ENCODE measurements around the gene IGF2R. TPM values are rescaled to one million over a fixed set of nuclear protein-coding genes. Genes with fewer than 3 reads are reported as not detected.
"Not testable (repeated sequence)": the region's sequence is repeated elsewhere in the genome, so short reads cannot be mapped to it uniquely, and the experiment has no call there.

The IGF2R gene
- total RNA-seq, 5 donors from 2014 or later (not counting 1 experiment from before 2014, with no cell fraction given), result 63.4 to 87.5 (median 70.5) TPM

- not testable (repeated sequence) for H3K27ac Mint-ChIP-seq; H3K27ac ChIP-seq (ENCODE audit: low read length); H3K4me3 ChIP-seq (ENCODE audit: control insufficient read depth in 1 of 2, extremely low read depth in 1 of 2, low read length in 1 of 2); H3K27me3 ChIP-seq (replicated peaks in 1 of 2; ENCODE audit: control insufficient read depth in 2 of 2, extremely low read depth in 1 of 2, insufficient read depth in 2 of 2, low read length in 1 of 2); H3K27me3 Mint-ChIP-seq; H3K36me3 ChIP-seq (ENCODE audit: control insufficient read depth in 2 of 2, extremely low read depth in 1 of 2, insufficient read depth in 1 of 2, low read length in 1 of 2); DNase-seq; H3K9me3 Mint-ChIP-seq; H3K36me3 Mint-ChIP-seq; H3K9me3 ChIP-seq; ATAC-seq (replicated peaks in 1 of 4)
- Mint-ChIP-seq H3K4me1 (peaks cover 27 to 35% (median 32%) of the 10 kb centered on the region in 3 donors), H3K4me3 (peak overlapping the region in 1 of 3 donors; percentile 77)
- ChIA-PET CTCF (interaction anchor here (0.6 to 0.9 kb wide), 4 partner anchors 28 to 258 kb away, joined by 3 to 5 read pairs (median 3); no protein-coding TSS in a partner anchor), POLR2A (interaction anchor here (0.5 to 1.2 kb wide), 3 partner anchors 9 to 248 kb away, joined by 3 to 9 read pairs (median 3); no protein-coding TSS in a partner anchor)
- peaks cover 15 to 30% of the 10 kb centered on the region in 2 experiments for H3K4me1 ChIP-seq (ENCODE audit: control insufficient read depth in 1 of 2, extremely low read depth in 1 of 2, insufficient read depth in 2 of 2, low read length in 2 of 2)
- WGBS (ENCODE audit: insufficient coverage), result 93% methylated on average over 9 of the region's 17 CpGs
These were observed 1.3 kb upstream of the IGF2R start for GRCh38 chr6:159967621-159968020.

GRCh38 chr6:159969204-159969912 is 476 bp downstream of the IGF2R start:
- no peaks in the 10 kb centered on the region for H3K9me3 ChIP-seq
- CTCF ChIA-PET, result interaction anchor here in 1 of 2 donors (0.7 to 1.1 kb wide), 2 partner anchors 45 to 46 kb away, joined by 3 read pairs; no protein-coding TSS in a partner anchor
- peak overlapping the region; percentile 27 for H3K27ac ChIP-seq (ENCODE audit: low read length)
- H3K4me3 ChIP-seq (ENCODE audit: control insufficient read depth in 1 of 2, extremely low read depth in 1 of 2, low read length in 1 of 2), result peak overlapping the region; percentile 63 to 72
- DNase-seq, result peak in 12 of 35 experiments; percentile 9 to 41 (median 22)
- Mint-ChIP-seq H3K4me1 (peaks cover 45 to 53% (median 50%) of the 10 kb centered on the region in 3 donors), H3K27ac (peak overlapping the region in 1 of 2 donors; percentile 85), H3K27me3 (no peaks in the 10 kb centered on the region), H3K36me3 (no peaks in the 10 kb centered on the region), H3K9me3 (no peaks in the 10 kb centered on the region), H3K4me3 (peak overlapping the region; percentile 89 to 90 (median 90))
- peaks cover 17 to 40% of the 10 kb centered on the region in 2 experiments for H3K4me1 ChIP-seq (ENCODE audit: control insufficient read depth in 1 of 2, extremely low read depth in 1 of 2, insufficient read depth in 2 of 2, low read length in 2 of 2)
- no peaks in the 10 kb centered on the region for H3K36me3 ChIP-seq (ENCODE audit: control insufficient read depth in 2 of 2, extremely low read depth in 1 of 2, insufficient read depth in 1 of 2, low read length in 1 of 2)
- WGBS (ENCODE audit: insufficient coverage), result under 1% methylated on average over 79 of the region's 91 CpGs
- H3K27me3 ChIP-seq (replicated peaks in 1 of 2; ENCODE audit: control insufficient read depth in 2 of 2, extremely low read depth in 1 of 2, insufficient read depth in 2 of 2, low read length in 1 of 2), result no peaks in the 10 kb centered on the region
- POLR2A ChIA-PET, result interaction anchor here (0.6 kb wide), 3 partner anchors 12 to 131 kb away, joined by 3 read pairs; no protein-coding TSS in a partner anchor
- ATAC-seq (replicated peaks in 1 of 4), result peak; percentile 58 to 66 (median 64)

GRCh38 chr6:159969921-159970320 is 1.0 kb downstream of the IGF2R start:
- ATAC-seq (replicated peaks in 1 of 4) (no peak), DNase-seq (peak in 4 of 35 experiments; percentile 6 to 53 (median 15))
- Histone ChIP-seq H3K36me3 (ENCODE audit: control insufficient read depth in 2 of 2, extremely low read depth in 1 of 2, insufficient read depth in 1 of 2, low read length in 1 of 2) (no peaks in the 10 kb centered on the region), H3K27me3 (replicated peaks in 1 of 2; ENCODE audit: control insufficient read depth in 2 of 2, extremely low read depth in 1 of 2, insufficient read depth in 2 of 2, low read length in 1 of 2) (no peaks in the 10 kb centered on the region), H3K27ac (ENCODE audit: low read length) (peak overlapping the region; percentile 27), H3K4me1 (ENCODE audit: control insufficient read depth in 1 of 2, extremely low read depth in 1 of 2, insufficient read depth in 2 of 2, low read length in 2 of 2) (peaks cover 17 to 41% of the 10 kb centered on the region in 2 experiments), H3K9me3 (no peaks in the 10 kb centered on the region), H3K4me3 (ENCODE audit: control insufficient read depth in 1 of 2, extremely low read depth in 1 of 2, low read length in 1 of 2) (peak overlapping the region; percentile 63 to 72)
- peaks cover 50 to 58% (median 55%) of the 10 kb centered on the region in 3 donors for H3K4me1 Mint-ChIP-seq
- H3K27ac Mint-ChIP-seq, result peak overlapping the region; percentile 85
- ChIA-PET POLR2A (interaction anchor here in 1 of 2 donors (0.6 to 0.8 kb wide), 3 partner anchors 11 to 81 kb away, joined by 3 to 6 read pairs (median 3); no protein-coding TSS in a partner anchor), CTCF (interaction anchor here (0.7 to 1.1 kb wide), 3 partner anchors 45 to 135 kb away, joined by 3 read pairs; no protein-coding TSS in a partner anchor)
- H3K36me3 Mint-ChIP-seq, result no peaks in the 10 kb centered on the region
- H3K9me3 Mint-ChIP-seq, result no peaks in the 10 kb centered on the region
- 0% methylated on average over 3 of the region's 8 CpGs for WGBS (ENCODE audit: insufficient coverage)
- H3K4me3 Mint-ChIP-seq, result peak overlapping the region; percentile 89 to 90 (median 90)
- H3K27me3 Mint-ChIP-seq, result no peaks in the 10 kb centered on the region

- Mint-ChIP-seq H3K4me3 (peak overlapping the region; percentile 89 to 90 (median 90)), H3K36me3 (no peaks in the 10 kb centered on the region), H3K9me3 (no peaks in the 10 kb centered on the region), H3K4me1 (peaks cover 57 to 64% (median 61%) of the 10 kb centered on the region in 3 donors), H3K27me3 (no peaks in the 10 kb centered on the region), H3K27ac (peak overlapping the region; percentile 85)
- H3K4me1 ChIP-seq (ENCODE audit: control insufficient read depth in 1 of 2, extremely low read depth in 1 of 2, insufficient read depth in 2 of 2, low read length in 2 of 2), result peaks cover 17 to 47% of the 10 kb centered on the region in 2 experiments
- peak overlapping the region; percentile 63 to 72 for H3K4me3 ChIP-seq (ENCODE audit: control insufficient read depth in 1 of 2, extremely low read depth in 1 of 2, low read length in 1 of 2)
- ATAC-seq (replicated peaks in 1 of 4), result no peak
- H3K9me3 ChIP-seq, result no peaks in the 10 kb centered on the region
- peak overlapping the region; percentile 27 for H3K27ac ChIP-seq (ENCODE audit: low read length)
- POLR2A ChIA-PET, result interaction anchor here in 1 of 2 donors (0.8 kb wide), 1 partner anchor 11 kb away, joined by 6 read pairs; no protein-coding TSS in a partner anchor
- WGBS (ENCODE audit: insufficient coverage), result 78% methylated on average over 11 of the region's 18 CpGs
- CTCF ChIA-PET, result interaction anchor here (0.8 to 1.1 kb wide), 2 partner anchors 45 to 136 kb away, joined by 3 read pairs; no protein-coding TSS in a partner anchor
- H3K27me3 ChIP-seq (replicated peaks in 1 of 2; ENCODE audit: control insufficient read depth in 2 of 2, extremely low read depth in 1 of 2, insufficient read depth in 2 of 2, low read length in 1 of 2), result no peaks in the 10 kb centered on the region
- H3K36me3 ChIP-seq (ENCODE audit: control insufficient read depth in 2 of 2, extremely low read depth in 1 of 2, insufficient read depth in 1 of 2, low read length in 1 of 2), result no peaks in the 10 kb centered on the region
- DNase-seq, result no peak
These were observed 1.8 kb downstream of the IGF2R start for GRCh38 chr6:159970659-159971063.

- H3K27ac Mint-ChIP-seq, result peak overlapping the region in 1 of 2 donors; percentile 53
- no peaks in the 10 kb centered on the region for H3K27me3 ChIP-seq (replicated peaks in 1 of 2; ENCODE audit: control insufficient read depth in 2 of 2, extremely low read depth in 1 of 2, insufficient read depth in 2 of 2, low read length in 1 of 2)
- H3K4me3 Mint-ChIP-seq, result peak overlapping the region; percentile 54 to 90 (median 89)
- H3K4me1 ChIP-seq (ENCODE audit: control insufficient read depth in 1 of 2, extremely low read depth in 1 of 2, insufficient read depth in 2 of 2, low read length in 2 of 2), result peaks cover 17 to 47% of the 10 kb centered on the region in 2 experiments
- peaks cover 63 to 71% (median 64%) of the 10 kb centered on the region in 3 donors for H3K4me1 Mint-ChIP-seq
- ChIA-PET CTCF (no interaction called here), POLR2A (no interaction called here)
- no peak overlapping the region for H3K27ac ChIP-seq (ENCODE audit: low read length)
- no peaks in the 10 kb centered on the region for H3K36me3 ChIP-seq (ENCODE audit: control insufficient read depth in 2 of 2, extremely low read depth in 1 of 2, insufficient read depth in 1 of 2, low read length in 1 of 2)
- H3K36me3 Mint-ChIP-seq, result no peaks in the 10 kb centered on the region
- DNase-seq, result no peak
- no peaks in the 10 kb centered on the region for H3K9me3 Mint-ChIP-seq
- WGBS (ENCODE audit: insufficient coverage), result 79% methylated on average over 6 of the region's 12 CpGs
- no peaks in the 10 kb centered on the region for H3K9me3 ChIP-seq
- H3K4me3 ChIP-seq (ENCODE audit: control insufficient read depth in 1 of 2, extremely low read depth in 1 of 2, low read length in 1 of 2), result no peak overlapping the region
- H3K27me3 Mint-ChIP-seq, result no peaks in the 10 kb centered on the region
- ATAC-seq (replicated peaks in 1 of 4), result no peak
These were observed 2.7 kb downstream of the IGF2R start for GRCh38 chr6:159971341-159972178.

Measured in T-cell (primary cell).